ENCODE results near the gene TRPV3.
"Not testable (repeated sequence)": the region's sequence is repeated elsewhere in the genome, so short reads cannot be mapped to it uniquely, and the experiment has no call there.

Gene TRPV3

GRCh38 chr17:3569534-3570137, 12.0 kb upstream of the TRPV3 start:
- Histone ChIP-seq H3K36me3 (peaks cover 10 to 47% (median 34%) of the 10 kb centered on the region in 11 experiments), H3K9ac (no peak overlapping the region), H3K9me3 (replicated peaks in 1 of 11) (peaks cover 0 to 4% (median 0%) of the 10 kb centered on the region in 11 experiments; a peak in 1 of 22 replicates), H4K20me1 (no peaks in the 10 kb centered on the region), H3K4me1 (no peaks in the 10 kb centered on the region), H3K27me3 (no peaks in the 10 kb centered on the region), H3K4me3 (no peak overlapping the region), H3K27ac (no peak overlapping the region), H3K4me2 (no peak overlapping the region)
- TF ChIP-seq Cebpa-rat (IDR thresholded peaks at IDR 0.05): no peak

DNA sequence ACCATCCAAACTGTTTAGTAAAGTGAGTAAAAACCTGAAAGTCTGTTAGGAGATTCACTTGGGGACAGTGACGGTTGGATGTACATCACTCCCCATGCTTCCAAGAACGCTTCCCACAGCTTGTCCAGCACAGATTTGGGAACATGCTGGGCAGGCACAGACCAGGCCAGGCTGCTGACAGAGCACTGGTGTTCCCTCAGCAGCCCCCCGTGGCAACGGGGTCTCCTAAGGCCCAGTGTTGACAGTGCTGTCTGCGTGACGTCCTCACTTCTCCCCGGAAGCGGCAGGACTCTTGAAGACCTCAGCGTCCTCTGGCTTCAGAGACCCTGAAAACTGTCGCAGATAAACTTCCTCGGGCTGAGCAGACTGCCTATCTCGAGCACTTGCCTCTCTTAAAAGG, 8.9 kb upstream of the TRPV3 start:
- Histone ChIP-seq H3K27ac (no peak overlapping the region), H3K4me3 (no peak overlapping the region), H3K9me3 (replicated peaks in 1 of 11) (peaks cover 0 to 4% (median 0%) of the 10 kb centered on the region in 11 experiments; a peak in 1 of 22 replicates), H3K27me3 (no peaks in the 10 kb centered on the region), H4K20me1 (no peaks in the 10 kb centered on the region), H3K36me3 (peaks cover 10 to 37% (median 27%) of the 10 kb centered on the region in 11 experiments), H3K4me2 (no peak overlapping the region), H3K9ac (no peak overlapping the region), H3K4me1 (peaks cover 0 to 8% (median 5%) of the 10 kb centered on the region in 10 experiments; a peak in 4 of 20 replicates)
- TF ChIP-seq Cebpa-rat (IDR thresholded peaks at IDR 0.05): no peak

GRCh38 chr17:3565143-3565542, 7.5 kb upstream of the TRPV3 start:
- Histone ChIP-seq H3K27me3 (no peaks in the 10 kb centered on the region), H3K27ac (no peak overlapping the region), H4K20me1 (no peaks in the 10 kb centered on the region), H3K4me2 (no peak overlapping the region), H3K4me3 (no peak overlapping the region), H3K36me3 (peaks cover 5 to 26% (median 18%) of the 10 kb centered on the region in 11 experiments; a peak in 19 of 22 replicates), H3K9me3 (replicated peaks in 1 of 11) (peaks cover 0 to 4% (median 0%) of the 10 kb centered on the region in 11 experiments; a peak in 1 of 22 replicates), H3K4me1 (peaks cover 0 to 8% (median 5%) of the 10 kb centered on the region in 10 experiments; a peak in 4 of 20 replicates), H3K9ac (no peak overlapping the region)
- no peak for TF ChIP-seq Cebpa-rat (IDR thresholded peaks at IDR 0.05)

GRCh38 chr17:3564241-3564640, 6.6 kb upstream of the TRPV3 start:
- H3K36me3 ChIP-seq: peaks cover 5 to 26% (median 16%) of the 10 kb centered on the region in 11 experiments; a peak in 19 of 22 replicates
- not testable (repeated sequence) for H4K20me1 ChIP-seq, H3K9ac ChIP-seq

GRCh38 chr17:3559270-3559645, 1.6 kb upstream of the TRPV3 start:
- Histone ChIP-seq H3K4me2 (peak overlapping the region in 9 of 11 experiments; percentile 36 to 72 (median 60); a peak in 13 of 22 replicates), H3K36me3 (no peaks in the 10 kb centered on the region), H3K27ac (peak overlapping the region in 4 of 11 experiments; percentile 54 to 59 (median 56); a peak in 7 of 22 replicates), H3K4me3 (no peak overlapping the region), H3K9ac (peak overlapping the region in 3 of 11 experiments; percentile 4 to 42 (median 9); a peak in 3 of 22 replicates), H3K27me3 (no peaks in the 10 kb centered on the region), H3K9me3 (replicated peaks in 1 of 11) (no peaks in the 10 kb centered on the region), H4K20me1 (no peaks in the 10 kb centered on the region), H3K4me1 (peaks cover 16 to 41% (median 35%) of the 10 kb centered on the region in 10 experiments; a peak in 19 of 20 replicates)
- TF ChIP-seq Cebpa-rat (IDR thresholded peaks at IDR 0.05): no peak

More at GRCh38 chr17:3564241-3564640, 6.6 kb upstream of the TRPV3 start:
- peaks cover 0 to 10% (median 9%) of the 10 kb centered on the region in 10 experiments; a peak in 15 of 20 replicates for H3K4me1 ChIP-seq
- not testable (repeated sequence) for H3K9me3 ChIP-seq (replicated peaks in 1 of 11); H3K27me3 ChIP-seq; H3K27ac ChIP-seq; H3K4me3 ChIP-seq; H3K4me2 ChIP-seq

- no peaks in the 10 kb centered on the region for H3K27me3 ChIP-seq
- H3K4me2 ChIP-seq: peak overlapping the region; percentile 36 to 72 (median 60)
- peaks cover 16 to 42% (median 35%) of the 10 kb centered on the region in 10 experiments; a peak in 19 of 20 replicates for H3K4me1 ChIP-seq
- peak overlapping the region in 2 of 11 experiments; percentile 9 to 42; a peak in 4 of 22 replicates for H3K9ac ChIP-seq
- H3K4me3 ChIP-seq: no peak overlapping the region
- no peak for TF ChIP-seq Cebpa-rat (IDR thresholded peaks at IDR 0.05)
- peak overlapping the region in 5 of 11 experiments; percentile 2 to 59 (median 56); a peak in 8 of 22 replicates for H3K27ac ChIP-seq
- no peaks in the 10 kb centered on the region for H3K36me3 ChIP-seq
- no peaks in the 10 kb centered on the region for H3K9me3 ChIP-seq (replicated peaks in 1 of 11)
- no peaks in the 10 kb centered on the region for H4K20me1 ChIP-seq
Observed at GRCh38 chr17:3558603-3559269, 1.1 kb upstream of the TRPV3 start.

- TF ChIP-seq Cebpa-rat (IDR thresholded peaks at IDR 0.05): no peak
- Histone ChIP-seq H3K4me1 (peaks cover 8 to 41% (median 33%) of the 10 kb centered on the region in 10 experiments; a peak in 19 of 20 replicates), H3K27ac (peak overlapping the region in 2 of 11 experiments; percentile 35 to 50; a peak in 3 of 22 replicates), H3K36me3 (no peaks in the 10 kb centered on the region), H3K9me3 (replicated peaks in 1 of 11) (no peaks in the 10 kb centered on the region), H3K4me2 (peak overlapping the region in 10 of 11 experiments; percentile 36 to 72 (median 58); a peak in 18 of 22 replicates), H3K4me3 (no peak overlapping the region), H3K27me3 (no peaks in the 10 kb centered on the region), H3K9ac (no peak overlapping the region), H4K20me1 (no peaks in the 10 kb centered on the region)
Observed at GRCh38 chr17:3556916-3557767, 470 bp downstream of the TRPV3 start.

GRCh38 chr17:3556239-3556915, 1.2 kb downstream of the TRPV3 start:
- Histone ChIP-seq H3K9me3 (replicated peaks in 1 of 11) (no peaks in the 10 kb centered on the region), H3K4me2 (peak overlapping the region in 8 of 11 experiments; percentile 46 to 72 (median 61); a peak in 14 of 22 replicates), H3K9ac (no peak overlapping the region), H3K27ac (peak overlapping the region in 1 of 11 experiments; percentile 35; a peak in 3 of 22 replicates), H3K27me3 (no peaks in the 10 kb centered on the region), H3K4me1 (peaks cover 8 to 41% (median 33%) of the 10 kb centered on the region in 10 experiments; a peak in 19 of 20 replicates), H3K36me3 (no peaks in the 10 kb centered on the region), H3K4me3 (no peak overlapping the region), H4K20me1 (no peaks in the 10 kb centered on the region)
- no peak for TF ChIP-seq Cebpa-rat (IDR thresholded peaks at IDR 0.05)
